Activated naive CD8-positive, alpha-beta T cell treated with anti-CD3 and anti-CD28 coated beads, Interleukin-2, amount 10 ng/mL, durations not matched to agents 7 days and 5 days (primary cell): ENCODE measurements around the gene GPD1. TPM values are rescaled to one million over a fixed set of nuclear protein-coding genes. Genes with fewer than 3 reads are reported as not detected.

Experiments used
- ATAC-seq: fragments of 150-1000 bp; cut with Tn5 transposase; one replicate; pipeline ENCODE4 v1.10.0; 2021; ENCODE audit warnings: low read depth, moderate library complexity
- POLR2A ChIA-PET: fragments of 350-600 bp; sonication (Branson Sonifier 250); formaldehyde crosslinking; loops from one replicate; lab custom pipeline; 2021; ENCODE audit warnings: antibody characterized with exemption; lab: Charles Lee
- DNase-seq: peaks from one replicate; pipeline ENCODE4 v3.0.0; 2021
- H3K27ac Mint-ChIP-seq: one replicate; pipeline ENCODE4 v1.8.0; 2022; ENCODE audit warnings: mild to moderate bottlenecking, mixed read lengths
- H3K27me3 Mint-ChIP-seq: one replicate; pipeline ENCODE4 v1.8.0; 2022; ENCODE audit warnings: mild to moderate bottlenecking, moderate library complexity, mixed read lengths
- H3K36me3 Mint-ChIP-seq: one replicate; pipeline ENCODE4 v1.8.0; 2021; ENCODE audit warnings: mild to moderate bottlenecking, mixed read lengths
- H3K4me1 Mint-ChIP-seq: one replicate; pipeline ENCODE4 v1.8.0; 2021; ENCODE audit warnings: mixed read lengths
- H3K4me3 Mint-ChIP-seq: one replicate; pipeline ENCODE4 v1.8.0; 2022; ENCODE audit warnings: mild to moderate bottlenecking, moderate library complexity, mixed read lengths
- H3K9me3 Mint-ChIP-seq: one replicate; pipeline ENCODE4 v1.8.0; 2021; ENCODE audit warnings: mixed read lengths
- total RNA-seq, 2 experiments: library from RNA; stranded (reverse); gene quantifications; one replicate each; pipeline ENCODE4 v1.2.3, GENCODE V29; 2021

GPD1 gene
- total RNA-seq, 2 experiments from 2014 or later: 0.33 to 0.91 TPM

DNA sequence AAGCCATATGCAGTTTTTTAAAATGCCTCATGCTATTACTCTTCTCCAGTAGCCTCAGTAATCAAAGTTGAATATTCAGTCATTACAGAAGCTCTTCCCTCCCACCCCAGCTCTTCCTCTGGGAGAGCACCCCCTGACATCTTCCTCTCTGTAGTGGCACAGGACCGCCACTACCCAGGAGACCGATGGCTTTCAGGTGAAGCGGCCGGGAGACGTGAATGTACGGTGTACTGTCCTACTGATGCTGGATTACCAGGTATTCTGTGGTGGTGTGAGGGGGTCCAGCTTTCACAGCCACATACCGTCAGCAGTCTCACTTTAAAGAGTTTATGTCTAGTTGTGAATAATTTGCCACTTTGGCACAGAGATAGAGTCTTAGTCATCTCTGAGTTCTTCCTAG lies 14.1 kb upstream of the GPD1 start:
- Mint-ChIP-seq H3K9me3 (no peaks in the 10 kb centered on the region), H3K36me3 (peaks cover 13% of the 10 kb centered on the region), H3K27ac (no peak overlapping the region), H3K27me3 (no peaks in the 10 kb centered on the region), H3K4me3 (no peak overlapping the region), H3K4me1 (peaks cover 20% of the 10 kb centered on the region)
- ATAC-seq (no peak), DNase-seq (no peak)
- POLR2A ChIA-PET: interaction anchor here (1.3 kb wide), 1 partner anchor 77 kb away, joined by 5 read pairs; no protein-coding TSS in a partner anchor

DNA sequence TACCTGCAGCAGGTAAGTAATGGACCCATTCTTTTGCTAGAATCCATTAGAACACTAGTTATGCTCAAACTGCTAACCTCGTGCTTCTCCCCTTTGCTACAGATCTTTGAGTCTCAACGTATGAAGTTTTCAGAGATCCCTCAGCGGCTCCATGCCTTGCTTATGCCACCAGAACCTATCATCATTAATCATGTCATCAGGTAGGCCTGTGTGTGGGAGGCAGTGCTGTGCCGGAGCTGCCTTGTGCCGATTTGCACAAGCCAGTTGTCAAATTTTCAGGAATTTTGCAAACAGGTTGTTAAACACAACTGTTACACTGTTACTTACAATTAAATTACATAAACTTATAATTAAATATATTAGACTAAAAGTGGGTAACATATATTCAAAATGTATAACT lies 13.4 kb upstream of the GPD1 start:
- no peak overlapping the region for H3K4me3 Mint-ChIP-seq
- peaks cover 20% of the 10 kb centered on the region for H3K4me1 Mint-ChIP-seq
- no peaks in the 10 kb centered on the region for H3K9me3 Mint-ChIP-seq
- ATAC-seq (no peak), DNase-seq (no peak)
- no peak overlapping the region for H3K27ac Mint-ChIP-seq
- POLR2A ChIA-PET: interaction anchor here (1.3 kb wide), 1 partner anchor 76 kb away, joined by 5 read pairs; no protein-coding TSS in a partner anchor
- no peaks in the 10 kb centered on the region for H3K27me3 Mint-ChIP-seq
- H3K36me3 Mint-ChIP-seq: peaks cover 16% of the 10 kb centered on the region

DNA sequence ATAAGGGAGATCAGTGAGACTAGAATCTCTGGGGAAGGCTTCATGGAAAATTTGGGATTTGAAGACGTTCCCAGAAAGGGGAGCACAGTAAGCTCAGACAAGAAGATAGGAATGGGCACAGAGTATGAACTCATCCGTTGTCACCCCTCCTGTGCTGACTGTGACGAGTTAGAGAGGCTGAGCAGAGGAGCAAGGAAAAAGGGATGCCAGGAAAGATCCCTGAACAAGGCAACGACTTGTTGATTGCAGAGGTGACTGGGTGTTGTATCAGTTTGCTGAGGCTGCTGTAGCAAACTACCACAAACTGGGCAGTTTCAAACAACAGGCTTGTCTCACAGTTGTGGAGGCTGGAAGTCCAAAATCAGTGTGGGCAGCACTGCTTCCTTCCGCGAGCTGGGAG lies 5.9 kb upstream of the GPD1 start:
- no peaks in the 10 kb centered on the region for H3K4me1 Mint-ChIP-seq
- POLR2A ChIA-PET: no interaction called here
- H3K4me3 Mint-ChIP-seq: no peak overlapping the region
- no peaks in the 10 kb centered on the region for H3K9me3 Mint-ChIP-seq
- no peak for DNase-seq
- no peak overlapping the region for H3K27ac Mint-ChIP-seq
- peaks cover 36% of the 10 kb centered on the region for H3K36me3 Mint-ChIP-seq
- no peak for ATAC-seq
- H3K27me3 Mint-ChIP-seq: no peaks in the 10 kb centered on the region

DNA sequence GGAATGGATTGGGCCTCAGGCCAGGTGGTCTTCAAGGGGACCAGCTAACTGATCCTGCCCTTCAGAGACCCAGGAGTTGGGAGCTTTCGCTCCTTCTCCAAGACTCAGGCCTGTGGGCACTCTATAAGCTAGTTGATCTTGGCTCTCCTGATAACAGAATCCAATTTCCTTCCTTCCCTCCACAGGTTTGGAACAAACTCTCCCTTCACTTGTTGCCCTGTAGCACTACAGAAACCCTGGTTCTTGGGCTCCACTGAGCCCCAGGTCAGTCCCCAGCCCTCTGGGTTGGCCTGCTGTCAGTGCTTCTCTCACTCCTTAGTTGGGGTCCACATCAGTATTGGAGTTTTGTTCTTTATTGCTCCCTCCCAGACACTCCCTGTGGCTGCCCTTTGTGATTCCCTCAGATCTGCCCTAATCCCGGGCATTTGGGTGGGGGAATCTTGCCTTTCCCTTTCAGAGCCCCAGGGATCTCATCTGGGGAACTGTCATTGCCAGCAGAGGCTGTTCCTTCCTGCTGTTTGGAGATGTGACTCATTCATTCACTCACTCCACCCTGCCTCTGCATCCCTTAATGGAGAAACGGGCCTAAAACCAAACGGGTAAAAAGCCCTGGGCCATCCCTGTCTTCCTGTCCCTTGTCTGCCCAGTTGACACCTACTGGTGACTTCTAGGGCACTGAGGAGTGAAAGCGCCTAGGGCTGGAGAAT lies 4.4 kb upstream of the GPD1 start:
- Mint-ChIP-seq H3K9me3 (no peaks in the 10 kb centered on the region), H3K4me3 (no peak overlapping the region), H3K36me3 (peaks cover 36% of the 10 kb centered on the region), H3K4me1 (no peaks in the 10 kb centered on the region), H3K27ac (no peak overlapping the region), H3K27me3 (no peaks in the 10 kb centered on the region)
- POLR2A ChIA-PET: interaction anchor here (1.6 kb wide), 1 partner anchor 11 kb away, joined by 5 read pairs; no protein-coding TSS in a partner anchor
- no peak for DNase-seq
- no peak for ATAC-seq

DNA sequence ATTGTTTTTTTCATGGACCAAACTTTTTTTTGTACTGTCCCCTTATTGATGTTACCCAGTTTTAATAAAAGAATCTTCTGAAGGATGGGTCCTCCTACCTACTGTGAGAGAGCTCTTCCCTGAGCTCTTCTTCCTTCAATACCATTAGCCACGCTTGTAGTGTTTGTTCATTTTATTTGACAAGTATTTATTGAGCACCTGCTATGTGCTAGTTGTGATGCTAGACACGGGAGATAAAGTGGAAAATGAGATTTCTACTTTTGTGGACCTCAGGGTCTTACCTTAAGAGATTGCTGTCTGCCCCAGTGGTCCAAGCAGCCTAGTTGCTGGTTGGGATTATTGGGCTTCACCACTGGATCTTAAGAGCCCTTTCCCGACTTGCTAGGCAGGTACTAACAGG lies 3.2 kb upstream of the GPD1 start:
- Mint-ChIP-seq H3K27ac (no peak overlapping the region), H3K4me1 (no peaks in the 10 kb centered on the region), H3K27me3 (no peaks in the 10 kb centered on the region), H3K9me3 (no peaks in the 10 kb centered on the region), H3K4me3 (no peak overlapping the region), H3K36me3 (peaks cover 31% of the 10 kb centered on the region)
- DNase-seq (no peak), ATAC-seq (no peak)
- POLR2A ChIA-PET: no interaction called here

DNA sequence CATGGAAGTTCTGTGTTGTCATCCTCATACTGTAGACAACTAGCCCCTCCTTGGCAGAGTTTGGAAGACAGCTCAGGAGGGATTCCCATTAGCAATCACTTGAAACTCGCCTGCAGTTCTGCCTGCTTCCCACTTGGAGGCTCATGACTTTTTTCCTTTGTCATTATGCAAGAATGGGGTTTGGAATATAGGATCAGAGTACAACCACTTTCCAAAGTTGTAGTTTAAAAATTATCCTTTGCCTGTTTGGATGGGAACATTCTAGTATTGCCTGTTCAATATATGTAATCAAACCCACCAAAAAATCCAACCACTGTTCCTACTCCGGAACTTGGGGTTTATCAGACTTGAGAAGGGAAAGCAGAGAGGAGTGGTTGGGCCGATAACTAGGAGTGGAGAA lies 2.1 kb upstream of the GPD1 start:
- no peak for DNase-seq
- peaks cover 21% of the 10 kb centered on the region for H3K36me3 Mint-ChIP-seq
- ATAC-seq: no peak
- no peak overlapping the region for H3K27ac Mint-ChIP-seq
- no peaks in the 10 kb centered on the region for H3K9me3 Mint-ChIP-seq
- no peak overlapping the region for H3K4me3 Mint-ChIP-seq
- no peaks in the 10 kb centered on the region for H3K4me1 Mint-ChIP-seq
- no peaks in the 10 kb centered on the region for H3K27me3 Mint-ChIP-seq
- POLR2A ChIA-PET: interaction anchor here (2.9 kb wide), 1 partner anchor 10 kb away, joined by 12 read pairs; the partner anchor contains the start of gene COX14

DNA sequence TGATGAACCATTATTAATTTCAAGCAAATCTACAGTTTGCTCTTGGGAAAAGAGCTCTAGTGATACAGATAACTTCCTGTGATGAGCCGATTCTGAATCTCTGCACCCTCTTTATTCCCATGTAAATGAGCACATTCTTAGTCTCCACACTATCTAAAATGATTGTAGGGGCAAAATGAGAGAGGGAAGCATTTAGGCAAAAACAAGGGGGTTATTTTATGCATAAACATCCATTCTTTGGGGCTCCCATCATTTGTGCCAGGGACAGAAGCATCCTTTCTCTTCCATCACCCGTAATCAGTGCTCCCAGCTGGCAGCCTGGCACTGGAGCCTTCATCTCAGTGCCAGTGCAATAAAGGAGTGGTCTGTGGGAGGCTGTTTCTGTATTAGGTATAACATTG lies 1.7 kb upstream of the GPD1 start:
- POLR2A ChIA-PET: interaction anchor here (2.9 kb wide), 1 partner anchor 10 kb away, joined by 12 read pairs; the partner anchor contains the start of gene COX14
- Mint-ChIP-seq H3K36me3 (peaks cover 18% of the 10 kb centered on the region), H3K9me3 (no peaks in the 10 kb centered on the region), H3K27ac (no peak overlapping the region), H3K4me3 (no peak overlapping the region), H3K27me3 (no peaks in the 10 kb centered on the region), H3K4me1 (no peaks in the 10 kb centered on the region)
- DNase-seq: no peak
- ATAC-seq: no peak

DNA sequence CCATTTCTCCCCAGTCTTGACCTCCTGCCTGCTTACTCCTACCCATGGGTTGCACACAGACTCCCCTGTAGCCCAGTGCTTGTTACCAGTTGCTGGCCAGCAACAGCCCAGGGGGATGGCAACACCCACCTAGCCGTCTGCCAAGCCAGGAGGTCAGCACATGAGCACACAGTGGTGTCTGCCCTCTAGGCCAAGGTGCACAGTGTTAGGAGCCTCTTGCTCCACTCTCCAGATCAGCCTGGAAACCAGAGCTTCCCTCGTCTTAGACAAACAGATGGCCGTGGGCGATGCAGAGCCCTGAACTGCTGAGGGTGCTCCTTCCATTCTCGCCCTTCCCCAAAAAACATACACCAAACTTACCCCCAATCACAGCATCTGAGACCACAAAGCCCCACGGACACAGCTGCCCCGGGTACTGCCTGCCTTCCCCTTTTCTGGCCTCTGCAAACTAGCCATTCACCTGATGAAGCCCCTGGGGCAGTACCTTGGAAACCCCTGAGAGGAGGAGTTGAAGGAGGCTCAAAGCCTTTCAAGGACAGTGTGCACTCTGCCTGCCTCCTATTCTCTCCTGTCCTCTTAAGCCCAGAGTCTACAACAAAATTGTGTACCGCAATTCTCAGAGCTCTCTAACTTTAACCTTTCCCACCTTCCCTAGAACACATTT lies 1.0 kb upstream of the GPD1 start:
- ATAC-seq (no peak), DNase-seq (no peak)
- Mint-ChIP-seq H3K9me3 (no peaks in the 10 kb centered on the region), H3K27me3 (no peaks in the 10 kb centered on the region), H3K36me3 (peaks cover 15% of the 10 kb centered on the region), H3K27ac (no peak overlapping the region), H3K4me1 (no peaks in the 10 kb centered on the region), H3K4me3 (no peak overlapping the region)
- POLR2A ChIA-PET: interaction anchor here (0.5 to 2.9 kb wide), 2 partner anchors 9 to 72 kb away, joined by 6 to 12 read pairs; partner anchors contain the start of gene COX14

DNA sequence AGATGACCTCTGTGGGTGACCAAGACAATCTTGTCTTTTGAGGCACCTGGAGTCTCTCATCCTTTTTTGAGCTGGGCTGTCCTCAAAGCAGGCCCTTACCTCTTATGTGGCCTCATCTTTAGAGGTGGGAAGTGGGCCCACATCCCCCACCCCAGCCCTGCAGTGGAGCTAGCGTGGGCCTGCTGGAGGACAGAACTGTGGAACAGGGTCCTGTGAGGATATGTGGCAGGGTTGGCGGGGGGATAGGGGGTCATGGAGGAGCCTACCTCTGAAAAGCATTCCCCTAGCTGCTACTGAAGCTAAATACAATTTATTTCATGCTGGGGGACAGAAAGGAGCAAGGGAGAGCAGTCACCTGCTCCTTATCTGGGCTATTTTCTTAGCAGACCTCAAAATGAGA lies 457 bp upstream of the GPD1 start:
- DNase-seq: no peak
- Mint-ChIP-seq H3K4me1 (peaks cover 1% of the 10 kb centered on the region), H3K9me3 (no peaks in the 10 kb centered on the region), H3K4me3 (no peak overlapping the region), H3K27me3 (no peaks in the 10 kb centered on the region), H3K36me3 (peaks cover 9% of the 10 kb centered on the region), H3K27ac (no peak overlapping the region)
- no peak for ATAC-seq
- POLR2A ChIA-PET: interaction anchor here (0.5 to 2.9 kb wide), 2 partner anchors 9 to 72 kb away, joined by 6 to 12 read pairs; partner anchors contain the start of gene COX14

DNA sequence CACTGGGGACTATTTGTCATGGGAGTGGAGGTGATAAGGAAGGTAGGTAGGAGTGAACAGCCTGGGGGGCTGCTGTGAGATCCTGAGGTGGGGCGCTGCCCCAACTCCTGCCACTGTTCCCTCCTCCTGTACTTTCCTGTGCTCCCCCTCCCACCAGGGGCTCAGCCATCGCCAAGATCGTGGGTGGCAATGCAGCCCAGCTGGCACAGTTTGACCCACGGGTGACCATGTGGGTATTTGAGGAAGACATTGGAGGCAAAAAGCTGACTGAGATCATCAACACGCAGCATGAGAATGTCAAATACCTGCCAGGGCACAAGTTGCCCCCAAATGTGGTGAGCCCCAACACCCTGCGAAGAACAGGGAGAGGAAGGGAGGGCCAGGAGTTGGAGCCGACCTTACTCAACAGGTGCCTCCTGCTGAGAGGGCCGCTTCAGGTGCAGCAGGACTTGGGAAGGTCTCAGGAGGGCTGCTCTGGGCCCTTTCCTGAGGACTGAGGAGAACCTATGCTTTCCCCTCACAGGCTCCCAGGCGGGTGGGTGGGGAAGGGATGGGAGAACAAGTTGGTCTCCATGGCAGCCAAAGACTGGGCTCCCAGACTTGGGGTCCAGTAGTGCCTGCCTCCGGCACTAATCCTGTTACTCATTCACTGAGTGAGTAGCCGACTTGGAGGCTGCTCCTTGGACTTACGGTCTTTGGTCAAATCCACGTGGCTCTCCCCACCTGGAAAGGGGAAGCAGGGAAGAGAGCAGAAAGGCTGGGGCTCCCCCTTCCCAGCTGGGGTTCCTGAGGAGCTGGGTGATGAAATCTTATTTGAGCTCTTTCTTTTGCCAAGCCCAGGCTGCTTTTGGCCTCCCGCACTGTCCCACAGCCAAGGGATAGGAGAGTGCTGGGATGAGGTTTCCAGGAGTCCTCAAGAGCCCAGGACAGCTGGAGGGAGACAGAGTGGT lies 884 bp downstream of the GPD1 start:
- H3K27ac Mint-ChIP-seq: no peak overlapping the region
- POLR2A ChIA-PET: interaction anchor here (0.9 to 2.9 kb wide), 2 partner anchors 7 to 63 kb away, joined by 3 to 12 read pairs; partner anchors contain the start of gene COX14
- ATAC-seq: no peak
- H3K36me3 Mint-ChIP-seq: peaks cover 5% of the 10 kb centered on the region
- H3K4me3 Mint-ChIP-seq: no peak overlapping the region
- no peaks in the 10 kb centered on the region for H3K27me3 Mint-ChIP-seq
- DNase-seq: no peak
- no peaks in the 10 kb centered on the region for H3K9me3 Mint-ChIP-seq
- H3K4me1 Mint-ChIP-seq: peaks cover 2% of the 10 kb centered on the region

DNA sequence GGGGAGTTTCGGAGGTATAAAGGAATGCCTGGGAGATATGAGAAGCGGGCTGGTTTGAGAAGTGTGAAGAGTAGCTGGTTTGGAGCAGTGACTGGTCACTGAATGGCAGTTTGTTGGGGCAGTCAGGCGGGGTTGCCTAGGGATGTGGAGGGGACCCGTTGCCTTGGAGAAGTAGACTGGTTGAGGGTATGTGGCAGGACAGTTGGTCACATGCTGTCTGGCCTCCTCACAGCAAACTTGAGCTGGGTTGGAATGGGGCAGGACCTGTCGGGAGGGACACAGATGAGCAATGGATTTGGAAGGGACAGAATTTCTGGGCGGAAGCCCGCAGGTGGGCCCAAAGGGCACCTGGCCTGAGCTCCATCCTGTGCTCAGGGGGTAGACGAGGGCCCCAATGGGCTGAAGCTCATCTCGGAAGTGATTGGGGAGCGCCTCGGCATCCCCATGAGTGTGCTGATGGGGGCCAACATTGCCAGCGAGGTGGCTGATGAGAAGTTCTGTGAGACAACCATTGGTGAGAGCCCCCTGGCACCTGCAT lies 2.2 kb downstream of the GPD1 start:
- DNase-seq (no peak), ATAC-seq (no peak)
- H3K4me3 Mint-ChIP-seq: no peak overlapping the region
- peaks cover 7% of the 10 kb centered on the region for H3K4me1 Mint-ChIP-seq
- H3K27me3 Mint-ChIP-seq: no peaks in the 10 kb centered on the region
- no peaks in the 10 kb centered on the region for H3K36me3 Mint-ChIP-seq
- no peak overlapping the region for H3K27ac Mint-ChIP-seq
- no peaks in the 10 kb centered on the region for H3K9me3 Mint-ChIP-seq
- POLR2A ChIA-PET: interaction anchor here (0.9 kb wide), 1 partner anchor 62 kb away, joined by 3 read pairs; no protein-coding TSS in a partner anchor

DNA sequence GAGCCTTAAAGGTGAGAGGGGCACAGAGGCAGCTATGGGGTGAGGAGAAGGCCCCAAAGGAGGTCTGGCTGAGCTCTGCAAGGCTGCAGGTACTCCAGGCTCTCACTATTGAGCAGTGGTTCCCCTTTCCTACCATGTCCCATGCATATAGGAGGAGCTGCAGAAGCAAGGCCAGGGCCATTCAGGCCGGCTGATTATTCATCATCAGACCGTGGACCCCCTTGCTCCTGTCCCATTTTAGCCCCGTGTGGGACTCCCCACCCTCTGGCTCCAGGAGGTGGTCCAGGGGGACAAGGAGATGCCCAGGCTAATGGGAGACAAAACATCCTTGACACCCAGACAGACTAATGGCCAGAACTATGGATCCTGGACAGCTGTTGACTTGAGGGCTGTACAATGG lies 3.1 kb downstream of the GPD1 start:
- H3K4me3 Mint-ChIP-seq: no peak overlapping the region
- peaks cover 9% of the 10 kb centered on the region for H3K4me1 Mint-ChIP-seq
- no peaks in the 10 kb centered on the region for H3K9me3 Mint-ChIP-seq
- no peak overlapping the region for H3K27ac Mint-ChIP-seq
- no peaks in the 10 kb centered on the region for H3K27me3 Mint-ChIP-seq
- no peak for ATAC-seq
- H3K36me3 Mint-ChIP-seq: no peaks in the 10 kb centered on the region
- POLR2A ChIA-PET: interaction anchor here (0.6 kb wide), 1 partner anchor 90 kb away, joined by 3 read pairs; no protein-coding TSS in a partner anchor
- no peak for DNase-seq
